Smooth muscle cell (in vitro differentiated cells): Measurements from ENCODE around the gene CRX. TPM values are rescaled to one million over a fixed set of nuclear protein-coding genes. Genes with fewer than 3 reads are reported as not detected.

Experiments used
- DNase-seq: peaks from one replicate; lab custom pipeline; 2025; ENCODE audit not compliant: unreplicated experiment; lab: John Stamatoyannopoulos, UW
- H2AFZ ChIP-seq: fragments of 200-600 bp; sonication (generic); 2 replicates; pipeline ENCODE4 v1.6.0; 2016; ENCODE audit warnings: antibody characterized with exemption, low read depth, mild to moderate bottlenecking
- H3F3A ChIP-seq: fragments of 200-600 bp; sonication (generic); 2 replicates; pipeline ENCODE4 v1.6.0; 2017; ENCODE audit warnings: antibody characterized with exemption, low read depth
- H3K27ac ChIP-seq: fragments of 200-600 bp; sonication (generic); 2 replicates; pipeline ENCODE4 v1.5.1; 2016; ENCODE audit warnings: low read depth, mild to moderate bottlenecking
- H3K27me3 ChIP-seq: fragments of 200-600 bp; sonication (generic); 2 replicates; pipeline ENCODE4 v1.6.1; 2016; ENCODE audit warnings: low read depth, mild to moderate bottlenecking
- H3K36me3 ChIP-seq: fragments of 200-600 bp; sonication (generic); 2 replicates; pipeline ENCODE4 v1.5.1; 2016; ENCODE audit warnings: low read depth
- H3K4me1 ChIP-seq: fragments of 200-600 bp; sonication (generic); 2 replicates; pipeline ENCODE4 v1.5.1; 2016; ENCODE audit warnings: low read depth
- H3K4me2 ChIP-seq: fragments of 200-600 bp; sonication (generic); 2 replicates; pipeline ENCODE4 v1.6.0; 2016; ENCODE audit warnings: mild to moderate bottlenecking
- H3K4me3 ChIP-seq: fragments of 200-600 bp; sonication (generic); 2 replicates; pipeline ENCODE4 v1.5.1; 2016; ENCODE audit warnings: mild to moderate bottlenecking
- H3K79me2 ChIP-seq: fragments of 200-600 bp; sonication (generic); 2 replicates; pipeline ENCODE4 v1.6.0; 2016; ENCODE audit warnings: low read depth, mild to moderate bottlenecking
- H3K9ac ChIP-seq: fragments of 200-600 bp; sonication (generic); 2 replicates; pipeline ENCODE4 v1.6.0; 2016; ENCODE audit warnings: low read depth
- H3K9me3 ChIP-seq: fragments of 200-600 bp; sonication (generic); replicated peaks from 2 replicates; pipeline ENCODE4 v1.5.1; 2016; ENCODE audit warnings: low read depth
- H4K20me1 ChIP-seq: fragments of 200-600 bp; sonication (generic); 2 replicates; pipeline ENCODE4 v1.6.0; 2016; ENCODE audit warnings: low read depth
- WGBS: methylation state at CpG from one replicate; pipeline ENCODE4 v1.1.7; 2016; ENCODE audit warnings: low lambda C conversion rate; 5-methylcytosine and 5-hydroxymethylcytosine counted together
- polyA plus RNA-seq: library from polyadenylated mRNA; unstranded; fragments of >200 nt; fragmentation: Nextera tagmentation; extraction: Ambion mirVana; gene quantifications from 2 replicates; pipeline ENCODE4 v1.2.1, GENCODE V29; 2016
- total RNA-seq: library from RNA; depleted of rRNA; stranded (reverse); fragments of >200 nt; gene quantifications from 2 replicates; pipeline ENCODE4 v1.2.3, GENCODE V29; 2014
- TF ChIP-seq, protein P1 (sequence below): fragments of 200-600 bp; sonication (generic); IDR thresholded peaks from 2 replicates; pipeline ENCODE4 v1.5.1; 2017; ENCODE audit warnings: borderline replicate concordance, mild to moderate bottlenecking, antibody characterized with exemption; ENCODE audit not compliant: insufficient read depth, poor library complexity, severe bottlenecking

Gene CRX
- total and polyA plus RNA-seq, 2 experiments from 2014 or later: not detected

DNA sequence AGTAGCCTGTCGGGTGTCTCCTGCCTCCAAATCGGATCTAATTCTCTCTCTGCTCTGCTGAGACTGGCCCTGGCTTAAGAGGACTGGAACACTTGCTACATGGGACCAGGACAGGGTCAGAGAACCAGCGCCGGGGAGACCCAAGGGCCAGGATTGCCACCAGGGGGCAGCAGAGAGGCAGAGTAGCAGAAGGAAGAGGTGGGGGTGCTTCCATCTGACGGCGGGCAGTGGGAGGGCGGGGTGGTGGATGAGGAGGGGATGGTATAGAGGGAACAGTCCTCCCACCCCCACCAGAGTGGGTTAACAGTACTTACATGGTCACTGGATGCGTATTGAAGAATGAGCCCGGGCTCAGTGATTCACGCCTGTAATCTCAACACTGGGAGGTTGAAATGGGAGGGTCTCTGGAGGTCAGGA, 31.3 kb upstream of the CRX start:
- H3K36me3 ChIP-seq: no peaks in the 10 kb centered on the region
- H3K9me3 ChIP-seq: no peaks in the 10 kb centered on the region
- TF ChIP-seq, protein P1, sequence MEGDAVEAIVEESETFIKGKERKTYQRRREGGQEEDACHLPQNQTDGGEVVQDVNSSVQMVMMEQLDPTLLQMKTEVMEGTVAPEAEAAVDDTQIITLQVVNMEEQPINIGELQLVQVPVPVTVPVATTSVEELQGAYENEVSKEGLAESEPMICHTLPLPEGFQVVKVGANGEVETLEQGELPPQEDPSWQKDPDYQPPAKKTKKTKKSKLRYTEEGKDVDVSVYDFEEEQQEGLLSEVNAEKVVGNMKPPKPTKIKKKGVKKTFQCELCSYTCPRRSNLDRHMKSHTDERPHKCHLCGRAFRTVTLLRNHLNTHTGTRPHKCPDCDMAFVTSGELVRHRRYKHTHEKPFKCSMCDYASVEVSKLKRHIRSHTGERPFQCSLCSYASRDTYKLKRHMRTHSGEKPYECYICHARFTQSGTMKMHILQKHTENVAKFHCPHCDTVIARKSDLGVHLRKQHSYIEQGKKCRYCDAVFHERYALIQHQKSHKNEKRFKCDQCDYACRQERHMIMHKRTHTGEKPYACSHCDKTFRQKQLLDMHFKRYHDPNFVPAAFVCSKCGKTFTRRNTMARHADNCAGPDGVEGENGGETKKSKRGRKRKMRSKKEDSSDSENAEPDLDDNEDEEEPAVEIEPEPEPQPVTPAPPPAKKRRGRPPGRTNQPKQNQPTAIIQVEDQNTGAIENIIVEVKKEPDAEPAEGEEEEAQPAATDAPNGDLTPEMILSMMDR: peak; percentile 98
- H3K4me2 ChIP-seq: peak overlapping the region; percentile 47
- 10% methylated on average over 10 of the region's 10 CpGs for WGBS
- H4K20me1 ChIP-seq: no peaks in the 10 kb centered on the region
- peak; percentile 49 for DNase-seq
- no peak overlapping the region for H2AFZ ChIP-seq
- H3F3A ChIP-seq: no peaks in the 10 kb centered on the region
- H3K4me3 ChIP-seq: no peak overlapping the region
- H3K27ac ChIP-seq: no peak overlapping the region
- no peaks in the 10 kb centered on the region for H3K27me3 ChIP-seq
- peaks cover 4% of the 10 kb centered on the region for H3K4me1 ChIP-seq
- no peak overlapping the region for H3K9ac ChIP-seq
- H3K79me2 ChIP-seq: no peaks in the 10 kb centered on the region

DNA sequence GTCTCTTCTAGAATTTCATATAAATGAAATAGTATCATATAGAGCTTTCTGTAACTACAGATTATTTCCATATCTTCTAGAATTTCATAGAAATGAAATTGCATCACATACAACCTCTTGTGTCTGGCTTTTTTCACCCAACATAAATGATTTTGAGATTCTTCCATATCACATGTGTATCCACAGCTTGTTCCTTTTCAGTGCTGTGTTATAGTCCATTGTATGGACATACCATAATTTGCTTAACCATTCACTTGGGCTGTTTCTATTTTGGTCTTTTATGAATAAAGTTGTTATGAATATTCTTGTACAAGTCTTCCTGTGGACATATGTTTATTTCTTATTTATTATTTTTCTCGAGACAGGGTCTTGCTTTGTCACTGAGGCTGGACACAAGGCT, 29.1 kb upstream of the CRX start:
- 96% methylated on average over 1 of the region's 1 CpG for WGBS
- no peak overlapping the region for H3K27ac ChIP-seq
- H3K27me3 ChIP-seq: no peaks in the 10 kb centered on the region
- DNase-seq: no peak
- H3K4me3 ChIP-seq: no peak overlapping the region
- H3K79me2 ChIP-seq: no peaks in the 10 kb centered on the region
- H3K9me3 ChIP-seq: no peaks in the 10 kb centered on the region
- no peak overlapping the region for H3K4me2 ChIP-seq
- H3F3A ChIP-seq: no peaks in the 10 kb centered on the region
- H4K20me1 ChIP-seq: no peaks in the 10 kb centered on the region
- no peak overlapping the region for H3K9ac ChIP-seq
- H3K36me3 ChIP-seq: no peaks in the 10 kb centered on the region
- TF ChIP-seq, protein P1: no peak
- H2AFZ ChIP-seq: no peak overlapping the region
- H3K4me1 ChIP-seq: peaks cover 4% of the 10 kb centered on the region

- Histone ChIP-seq H3K27ac (no peak overlapping the region), H2AFZ (no peak overlapping the region), H3K4me2 (no peak overlapping the region), H3K79me2 (no peaks in the 10 kb centered on the region), H3K9ac (no peak overlapping the region), H3K9me3 (no peaks in the 10 kb centered on the region), H4K20me1 (no peaks in the 10 kb centered on the region), H3K4me1 (peaks cover 4% of the 10 kb centered on the region), H3K27me3 (no peaks in the 10 kb centered on the region), H3K4me3 (no peak overlapping the region), H3K36me3 (no peaks in the 10 kb centered on the region), H3F3A (no peaks in the 10 kb centered on the region)
- WGBS: 80% methylated on average over 18 of the region's 18 CpGs
- no peak for DNase-seq
- TF ChIP-seq, protein P1: peak; percentile 13
These were observed 27.2 kb upstream of the CRX start for GRCh38 chr19:47794526-47794925.

DNA sequence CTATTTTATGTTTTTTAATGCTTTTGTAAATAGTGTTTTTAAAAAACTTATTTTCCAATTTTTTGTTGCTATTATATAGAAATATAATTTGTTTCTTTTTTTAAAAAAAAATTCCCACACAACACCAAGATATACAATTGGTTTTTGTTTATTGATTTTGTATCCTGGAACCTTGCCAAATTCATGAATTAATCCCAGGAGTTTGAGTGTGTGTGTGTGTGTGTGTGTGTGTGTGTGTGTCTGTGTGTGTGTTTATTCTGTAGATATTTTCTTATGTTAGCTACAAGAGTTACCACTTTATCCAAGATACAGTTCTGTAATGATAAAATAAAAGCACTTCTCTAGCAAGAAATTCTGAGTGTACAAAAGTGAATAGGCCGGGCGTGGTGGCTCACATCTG, 25.0 kb upstream of the CRX start:
- TF ChIP-seq, protein P1: no peak
- Histone ChIP-seq H3K9ac (no peak overlapping the region), H3K4me1 (no peaks in the 10 kb centered on the region), H3K9me3 (no peaks in the 10 kb centered on the region), H3K36me3 (no peaks in the 10 kb centered on the region), H3K4me2 (no peak overlapping the region), H4K20me1 (no peaks in the 10 kb centered on the region), H3K4me3 (no peak overlapping the region), H3K27me3 (no peaks in the 10 kb centered on the region), H2AFZ (no peak overlapping the region), H3F3A (no peaks in the 10 kb centered on the region), H3K27ac (no peak overlapping the region), H3K79me2 (no peaks in the 10 kb centered on the region)
- WGBS: 94% methylated on average over 2 of the region's 2 CpGs
- DNase-seq: no peak
